Cardiac fibroblast (primary cell): ENCODE results near the gene HKDC1.
A peak's percentile ranks its signal among the peaks of the same experiment; 100 is the strongest.

Experiments
- DNase-seq, 2 donors: peaks; one replicate each; pipeline versions ENCODE4 v3.0.0 to v3.0.0-alpha.2; 2010; ENCODE audit warnings: low read depth in 2 of 2
- H3K4me3 ChIP-seq, 2 donors: replicated peaks in 1 of 2; 1 replicate in 1 of 2; 2 replicates in 1 of 2; pipeline ENCODE4 v1.5.1; 2011; ENCODE audit warnings: low read depth in 2 of 2, low read length in 2 of 2, mild to moderate bottlenecking in 2 of 2, moderate library complexity in 1 of 2
- CTCF ChIP-seq: IDR thresholded peaks from one replicate; pipeline ENCODE4 v1.5.1; 2011; ENCODE audit warnings: low read depth, mild to moderate bottlenecking, low read length, inconsistent platforms

Gene HKDC1

DNA sequence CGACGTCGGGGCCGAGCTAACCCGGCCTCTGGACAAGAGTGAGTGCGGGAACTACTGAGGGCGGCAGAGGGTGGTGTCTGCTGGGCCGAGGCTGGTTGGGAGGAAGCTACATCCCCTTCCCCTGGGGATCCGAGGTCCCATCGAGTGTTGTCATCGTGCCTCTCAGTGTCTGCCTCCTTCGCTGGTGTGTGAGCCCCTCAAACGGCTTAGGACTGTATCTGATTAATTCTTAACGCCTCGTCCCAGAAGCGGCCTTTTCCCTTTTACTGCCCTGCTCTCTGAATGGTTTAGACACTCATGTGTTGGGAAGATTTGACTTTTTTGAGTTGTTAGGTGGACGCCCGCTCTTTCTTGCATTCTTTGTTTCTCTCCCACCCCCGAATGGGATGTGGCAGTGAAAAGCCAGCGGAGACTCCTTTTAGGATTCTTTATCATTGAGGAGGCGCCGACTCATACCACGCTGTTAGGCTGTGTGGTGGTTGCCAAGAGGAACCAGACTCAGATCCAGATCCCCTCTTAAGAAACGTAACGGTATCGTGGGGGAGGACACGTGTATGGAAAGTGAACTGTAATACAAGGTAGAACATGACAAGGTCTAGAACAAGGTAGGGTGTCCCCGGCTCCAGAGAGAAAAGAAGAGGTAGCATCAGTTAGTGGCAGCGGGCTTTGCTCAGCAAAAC, 39.5 kb upstream of the HKDC1 start:
- TF ChIP-seq CTCF, result no peak
- DNase-seq, result peak; percentile 15 to 34
- peak overlapping the region; percentile 99 to 100 for H3K4me3 ChIP-seq

- no peak for DNase-seq
- H3K4me3 ChIP-seq, result peak overlapping the region in 1 of 2 donors; percentile 100
- TF ChIP-seq CTCF, result no peak
Observed at GRCh38 chr10:69181433-69181832, 38.7 kb upstream of the HKDC1 start.

- no peak overlapping the region for H3K4me3 ChIP-seq
- no peak for DNase-seq
- TF ChIP-seq CTCF, result no peak
Observed at GRCh38 chr10:69182005-69182404, 38.1 kb upstream of the HKDC1 start.

GRCh38 chr10:69186524-69186923, 33.6 kb upstream of the HKDC1 start:
- no peak for DNase-seq
- no peak overlapping the region for H3K4me3 ChIP-seq
- TF ChIP-seq CTCF, result no peak

GRCh38 chr10:69201045-69201444, 19.1 kb upstream of the HKDC1 start:
- TF ChIP-seq CTCF, result no peak
- DNase-seq, result no peak
- H3K4me3 ChIP-seq, result no peak overlapping the region

DNA sequence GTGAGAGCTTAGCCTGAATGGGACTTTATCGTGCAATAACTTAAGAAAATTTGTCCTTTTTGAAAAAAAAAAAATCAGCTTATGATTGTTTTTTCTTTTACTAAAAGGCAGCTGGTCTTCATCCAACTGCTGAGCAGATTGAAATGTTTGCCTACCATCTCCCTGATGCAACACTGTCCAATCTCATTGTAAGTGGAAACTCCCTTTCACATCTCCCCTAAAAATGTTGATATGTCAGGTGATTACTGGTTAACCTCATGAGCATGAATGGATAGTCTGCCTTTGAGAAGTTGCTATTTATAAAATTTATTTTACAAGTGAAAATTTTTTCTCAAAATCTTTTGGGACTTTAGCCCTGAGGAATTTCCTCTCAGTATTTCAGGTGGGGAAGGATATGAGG, 17.8 kb upstream of the HKDC1 start:
- no peak for TF ChIP-seq CTCF
- no peak overlapping the region for H3K4me3 ChIP-seq
- peak in 1 of 2 donors; percentile 33 for DNase-seq

DNA sequence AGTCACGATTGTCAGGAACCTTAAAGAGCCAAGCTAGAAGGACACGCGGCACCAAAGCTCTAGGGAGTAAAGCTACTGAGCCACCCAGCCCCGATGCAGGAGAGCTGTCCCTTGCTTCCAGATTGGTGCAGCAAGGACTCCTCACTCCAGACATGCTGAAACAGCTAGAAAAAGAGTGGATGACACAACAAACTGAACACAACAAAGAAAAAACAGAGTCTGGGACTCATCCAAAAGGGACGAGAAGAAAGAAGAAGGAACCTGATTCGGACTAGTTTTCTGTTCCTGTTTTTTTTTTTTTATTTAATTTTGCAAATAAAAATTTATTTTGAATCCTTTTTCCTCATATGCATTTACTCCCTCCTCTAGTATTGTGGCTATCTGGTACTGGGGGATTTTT, 11.4 kb upstream of the HKDC1 start:
- H3K4me3 ChIP-seq, result no peak overlapping the region
- no peak for TF ChIP-seq CTCF
- DNase-seq, result no peak
